Measurements from ENCODE around the gene CCDC192.

The CCDC192 gene

DNA sequence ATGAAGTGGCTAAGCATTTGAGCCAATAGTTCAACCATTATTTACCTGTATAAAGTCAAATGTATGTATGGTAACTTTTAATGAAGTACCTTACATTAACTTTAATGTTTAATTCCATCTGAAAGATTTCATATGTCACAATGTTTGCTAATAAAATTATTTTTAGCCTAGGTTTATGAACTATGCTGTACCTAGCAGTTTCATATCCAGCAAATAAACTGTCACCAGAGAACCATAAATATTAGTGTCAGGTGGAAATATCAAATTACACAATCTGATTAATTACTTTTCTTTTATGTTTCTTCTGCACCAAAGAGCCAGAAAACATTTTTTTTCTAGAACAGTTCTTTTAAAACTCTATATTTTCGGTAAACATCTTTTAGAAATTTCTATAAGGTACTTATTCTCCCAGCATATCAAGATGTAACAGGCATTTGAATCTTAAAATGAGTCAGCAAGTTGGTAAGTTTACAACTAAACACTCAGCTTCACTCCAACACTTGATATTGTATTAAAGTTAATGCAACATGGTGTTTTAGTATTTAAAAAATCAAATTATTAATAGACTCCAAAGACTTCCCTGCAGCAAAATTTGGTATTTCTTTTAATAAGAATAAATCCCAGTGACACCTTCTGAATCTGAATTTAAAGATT is 8.5 kb upstream of the CCDC192 start:
- Histone ChIP-seq H3K36me3 (no peaks in the 10 kb centered on the region), H3K4me3 (ENCODE audit: low read depth, low read length) (no peak overlapping the region), H3K9me3 (ENCODE audit: severe bottlenecking) (no peaks in the 10 kb centered on the region), H3K27me3 (ENCODE audit: insufficient read depth, low read depth, severe bottlenecking) (no peaks in the 10 kb centered on the region), H3K27ac (no peak overlapping the region)
- TF ChIP-seq, protein P1, sequence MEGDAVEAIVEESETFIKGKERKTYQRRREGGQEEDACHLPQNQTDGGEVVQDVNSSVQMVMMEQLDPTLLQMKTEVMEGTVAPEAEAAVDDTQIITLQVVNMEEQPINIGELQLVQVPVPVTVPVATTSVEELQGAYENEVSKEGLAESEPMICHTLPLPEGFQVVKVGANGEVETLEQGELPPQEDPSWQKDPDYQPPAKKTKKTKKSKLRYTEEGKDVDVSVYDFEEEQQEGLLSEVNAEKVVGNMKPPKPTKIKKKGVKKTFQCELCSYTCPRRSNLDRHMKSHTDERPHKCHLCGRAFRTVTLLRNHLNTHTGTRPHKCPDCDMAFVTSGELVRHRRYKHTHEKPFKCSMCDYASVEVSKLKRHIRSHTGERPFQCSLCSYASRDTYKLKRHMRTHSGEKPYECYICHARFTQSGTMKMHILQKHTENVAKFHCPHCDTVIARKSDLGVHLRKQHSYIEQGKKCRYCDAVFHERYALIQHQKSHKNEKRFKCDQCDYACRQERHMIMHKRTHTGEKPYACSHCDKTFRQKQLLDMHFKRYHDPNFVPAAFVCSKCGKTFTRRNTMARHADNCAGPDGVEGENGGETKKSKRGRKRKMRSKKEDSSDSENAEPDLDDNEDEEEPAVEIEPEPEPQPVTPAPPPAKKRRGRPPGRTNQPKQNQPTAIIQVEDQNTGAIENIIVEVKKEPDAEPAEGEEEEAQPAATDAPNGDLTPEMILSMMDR (IDR thresholded peaks at IDR 0.05; ENCODE audit: low read depth, low read length) = no peak
- DNase-seq = no peak

DNA sequence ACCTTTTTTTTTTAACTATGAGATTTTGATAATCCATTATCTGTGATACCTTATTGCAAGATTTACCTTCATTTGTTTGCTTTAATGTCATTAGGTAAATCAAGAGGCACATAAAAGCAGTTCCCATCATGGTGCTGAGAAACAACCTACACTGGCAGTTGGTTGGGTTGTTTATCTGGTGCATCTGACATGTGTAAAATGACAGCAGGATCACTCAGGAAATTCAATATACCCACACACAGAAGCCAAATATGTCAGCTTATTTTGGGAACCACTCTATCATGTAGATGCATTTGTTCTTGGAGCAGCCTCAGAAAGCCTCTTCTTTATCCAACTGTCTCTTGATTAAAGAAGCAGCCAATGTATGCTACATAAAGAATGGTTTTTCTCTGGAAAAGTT is 7.8 kb upstream of the CCDC192 start:
- H3K27ac ChIP-seq = no peak overlapping the region
- H3K4me3 ChIP-seq (ENCODE audit: low read depth, low read length) = no peak overlapping the region
- H3K36me3 ChIP-seq = no peaks in the 10 kb centered on the region
- H3K27me3 ChIP-seq (ENCODE audit: insufficient read depth, low read depth, severe bottlenecking) = no peaks in the 10 kb centered on the region
- no peaks in the 10 kb centered on the region for H3K9me3 ChIP-seq (ENCODE audit: severe bottlenecking)
- TF ChIP-seq, protein P1 (IDR thresholded peaks at IDR 0.05; ENCODE audit: low read depth, low read length) = no peak
- no peak for DNase-seq

DNA sequence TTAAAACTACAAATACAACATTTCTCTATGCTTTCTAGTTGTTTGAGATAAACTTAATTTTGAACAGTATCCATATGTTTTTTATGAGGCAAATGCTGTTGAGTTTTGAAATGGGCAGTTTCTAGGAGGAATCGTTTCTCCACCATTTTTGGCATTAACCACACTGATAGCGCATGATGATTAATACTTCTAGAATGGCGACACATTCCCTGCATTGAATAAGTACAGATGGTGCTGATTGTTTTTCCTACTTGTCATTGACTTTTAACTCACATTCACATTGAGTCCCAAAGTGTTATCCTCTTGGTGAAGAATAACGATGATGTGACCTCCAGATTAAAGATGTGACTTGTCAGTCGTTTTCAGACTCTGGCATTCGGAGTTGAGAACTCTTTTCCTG is 6.5 kb upstream of the CCDC192 start:
- DNase-seq = no peak
- Histone ChIP-seq H3K9me3 (ENCODE audit: severe bottlenecking) (no peaks in the 10 kb centered on the region), H3K27me3 (ENCODE audit: insufficient read depth, low read depth, severe bottlenecking) (no peaks in the 10 kb centered on the region), H3K4me3 (ENCODE audit: low read depth, low read length) (no peak overlapping the region), H3K36me3 (no peaks in the 10 kb centered on the region), H3K27ac (no peak overlapping the region)
- TF ChIP-seq, protein P1 (IDR thresholded peaks at IDR 0.05; ENCODE audit: low read depth, low read length) = no peak

DNA sequence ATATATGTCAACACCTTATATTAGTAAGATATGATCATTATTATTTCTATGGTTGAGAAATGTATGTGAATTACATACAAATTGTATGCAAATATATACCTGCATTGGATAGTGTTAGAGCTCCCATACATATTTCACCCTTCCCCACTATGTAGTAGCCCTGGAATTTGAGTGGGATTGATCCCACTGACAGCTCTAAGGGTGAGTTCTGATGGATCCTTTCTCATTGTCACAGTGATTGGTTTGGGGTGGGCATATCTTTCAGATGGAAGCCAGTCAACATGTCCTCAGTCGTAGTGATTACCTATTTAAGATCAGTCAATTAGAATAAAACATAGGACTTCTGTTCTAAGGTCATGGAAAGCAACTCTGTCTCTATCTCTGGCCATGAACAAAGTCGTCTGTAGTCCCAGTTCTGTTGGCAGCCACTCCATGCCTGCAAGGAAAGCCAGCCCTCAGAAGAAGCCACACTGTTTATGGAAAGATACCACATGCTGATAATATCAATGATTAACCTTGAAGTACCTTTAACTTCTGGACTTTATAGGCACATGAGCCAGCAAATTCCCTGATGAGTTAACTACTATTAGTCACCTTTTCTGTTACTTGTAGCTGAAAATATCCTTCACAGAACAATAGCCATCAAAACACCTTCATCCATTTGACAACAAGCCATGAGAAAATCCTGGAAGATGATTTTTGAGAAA is 5.1 kb upstream of the CCDC192 start:
- no peaks in the 10 kb centered on the region for H3K27me3 ChIP-seq (ENCODE audit: insufficient read depth, low read depth, severe bottlenecking)
- TF ChIP-seq, protein P1 (IDR thresholded peaks at IDR 0.05; ENCODE audit: low read depth, low read length) = no peak
- H3K4me3 ChIP-seq (ENCODE audit: low read depth, low read length) = no peak overlapping the region
- no peaks in the 10 kb centered on the region for H3K36me3 ChIP-seq
- no peaks in the 10 kb centered on the region for H3K9me3 ChIP-seq (ENCODE audit: severe bottlenecking)
- DNase-seq = no peak
- no peak overlapping the region for H3K27ac ChIP-seq

DNA sequence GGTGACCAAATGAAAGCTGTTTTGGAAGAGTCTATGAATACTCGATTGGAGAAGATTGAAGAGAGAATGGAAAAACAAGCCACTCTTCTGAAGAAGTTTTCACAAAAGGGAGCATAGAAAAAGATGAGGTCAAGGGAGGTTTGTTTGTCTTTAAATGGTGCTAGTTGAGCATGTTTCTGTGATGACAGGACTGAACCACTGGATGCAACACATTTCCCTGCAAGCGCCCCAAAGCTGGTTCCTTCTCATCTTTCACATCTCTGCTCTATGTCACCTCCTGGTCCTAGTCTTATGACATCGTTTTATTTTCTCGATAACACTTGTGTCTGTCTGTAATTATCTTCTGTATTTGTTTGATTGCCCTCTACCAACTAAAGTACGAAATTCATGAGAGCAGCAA is 3.8 kb upstream of the CCDC192 start:
- Histone ChIP-seq H3K36me3 (no peaks in the 10 kb centered on the region), H3K27me3 (ENCODE audit: insufficient read depth, low read depth, severe bottlenecking) (no peaks in the 10 kb centered on the region), H3K9me3 (ENCODE audit: severe bottlenecking) (no peaks in the 10 kb centered on the region), H3K27ac (no peak overlapping the region), H3K4me3 (ENCODE audit: low read depth, low read length) (no peak overlapping the region)
- TF ChIP-seq, protein P1 (IDR thresholded peaks at IDR 0.05; ENCODE audit: low read depth, low read length) = no peak
- no peak for DNase-seq

All from WERI-Rb-1 (cell line).